SKM-1 treated with dmso at 0.1 percent for 144 hours (cell line): ENCODE data around the gene LSM14A.
"Not testable (repeated sequence)": the region's sequence is repeated elsewhere in the genome, so short reads cannot be mapped to it uniquely, and the experiment has no call there.

Source experiments
- DNase-seq: peaks from one replicate; lab custom pipeline; 2025; ENCODE audit not compliant: unreplicated experiment; lab: John Stamatoyannopoulos, UW

LSM14A gene

GRCh38 chr19:34158966-34159365 lies 13.3 kb upstream of the LSM14A start:
- peak; percentile 24 for DNase-seq

- DNase-seq = not testable (repeated sequence)
These were observed 12.8 kb upstream of the LSM14A start for GRCh38 chr19:34159541-34159940.

GRCh38 chr19:34161902-34162301 lies 10.4 kb upstream of the LSM14A start:
- DNase-seq = not testable (repeated sequence)

- peak; percentile 21 for DNase-seq
These were observed 7.0 kb upstream of the LSM14A start for GRCh38 chr19:34165295-34165738.

- DNase-seq = not testable (repeated sequence)
These were observed 2.7 kb upstream of the LSM14A start for GRCh38 chr19:34169475-34170199.

- DNase-seq = peak; percentile 44
These were observed 796 bp upstream of the LSM14A start for GRCh38 chr19:34171539-34171876.

- DNase-seq = peak; percentile 19
These were observed 423 bp downstream of the LSM14A start for GRCh38 chr19:34172661-34173192.

GRCh38 chr19:34173193-34173956 lies 1.1 kb downstream of the LSM14A start:
- no peak for DNase-seq

GRCh38 chr19:34175173-34175572 lies 2.9 kb downstream of the LSM14A start:
- not testable (repeated sequence) for DNase-seq

GRCh38 chr19:34176581-34176980 lies 4.3 kb downstream of the LSM14A start:
- DNase-seq = no peak

GRCh38 chr19:34178274-34178610 lies 5.9 kb downstream of the LSM14A start:
- DNase-seq = no peak

- no peak for DNase-seq
These were observed 6.8 kb downstream of the LSM14A start for GRCh38 chr19:34179066-34179465.

GRCh38 chr19:34180273-34180672 lies 8.0 kb downstream of the LSM14A start:
- no peak for DNase-seq

GRCh38 chr19:34180709-34181108 lies 8.4 kb downstream of the LSM14A start:
- no peak for DNase-seq

- peak; percentile 15 for DNase-seq
These were observed 9.0 kb downstream of the LSM14A start for GRCh38 chr19:34181111-34181864.

- DNase-seq = no peak
These were observed 9.8 kb downstream of the LSM14A start for GRCh38 chr19:34182125-34182524.

GRCh38 chr19:34184880-34185491 lies 12.7 kb downstream of the LSM14A start:
- no peak for DNase-seq

GRCh38 chr19:34186205-34186604 lies 13.9 kb downstream of the LSM14A start:
- no peak for DNase-seq

GRCh38 chr19:34187011-34187410 lies 14.7 kb downstream of the LSM14A start:
- no peak for DNase-seq

GRCh38 chr19:34188408-34188807 lies 16.1 kb downstream of the LSM14A start:
- DNase-seq = no peak
